ENCODE data around the gene RAVER1.

- TF ChIP-seq RARB (CRISPR knock-in tag; IDR thresholded peaks at IDR 0.05) (no peak), ARNTL (CRISPR knock-in tag; IDR thresholded peaks at IDR 0.05; ENCODE audit: borderline replicate concordance, low read depth) (no peak), PATZ1 (CRISPR knock-in tag; IDR thresholded peaks at IDR 0.05; ENCODE audit: borderline replicate concordance) (no peak)
Observed at GRCh38 chr19:10270180-10270615, 63.1 kb downstream of the RAVER1 start.
